Adrenal gland (tissue), 5 donors: ENCODE results near the gene RNASEH1.

Source experiments
- POLR2A ChIP-seq, 2 donors: fragments of 450-650 bp; IDR thresholded peaks; one replicate each; pipeline ENCODE4 v1.6.1; 2017; ENCODE audit warnings: antibody characterized with exemption in 2 of 2, mild to moderate bottlenecking in 2 of 2, moderate library complexity in 1 of 2
- TF ChIP-seq, protein P1 (sequence below), 6 experiments: fragments of 450-650 bp in 4 of 6; fragments of 200-600 bp in 2 of 6; sonication (generic) in 1 of 6; IDR thresholded peaks; 1 replicate in 5 of 6; 2 replicates in 1 of 6; pipeline versions ENCODE4 v1.5.1 to v1.8.0; 2016 to 2021; ENCODE audit warnings: antibody characterized with exemption in 6 of 6, mild to moderate bottlenecking in 2 of 6, moderate library complexity in 1 of 6
- donor health status: DM: no; HTN: no; CAD: no.

DNA sequence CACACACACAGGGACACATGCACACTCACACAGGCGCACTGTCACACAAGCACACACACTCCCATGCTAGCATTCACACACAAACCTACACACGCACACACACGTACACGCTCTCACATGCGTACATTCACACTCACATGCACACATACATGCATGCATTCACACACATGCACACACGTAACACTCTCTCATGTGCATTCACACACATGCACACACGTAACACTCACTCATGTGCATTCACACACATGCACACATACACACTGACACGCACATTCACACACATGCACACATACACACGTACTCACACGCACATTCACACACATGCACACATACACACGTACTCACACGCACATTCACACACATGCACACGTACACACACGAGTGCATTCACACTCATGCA is 55.1 kb downstream of the RNASEH1 start:
- TF ChIP-seq, protein P1, sequence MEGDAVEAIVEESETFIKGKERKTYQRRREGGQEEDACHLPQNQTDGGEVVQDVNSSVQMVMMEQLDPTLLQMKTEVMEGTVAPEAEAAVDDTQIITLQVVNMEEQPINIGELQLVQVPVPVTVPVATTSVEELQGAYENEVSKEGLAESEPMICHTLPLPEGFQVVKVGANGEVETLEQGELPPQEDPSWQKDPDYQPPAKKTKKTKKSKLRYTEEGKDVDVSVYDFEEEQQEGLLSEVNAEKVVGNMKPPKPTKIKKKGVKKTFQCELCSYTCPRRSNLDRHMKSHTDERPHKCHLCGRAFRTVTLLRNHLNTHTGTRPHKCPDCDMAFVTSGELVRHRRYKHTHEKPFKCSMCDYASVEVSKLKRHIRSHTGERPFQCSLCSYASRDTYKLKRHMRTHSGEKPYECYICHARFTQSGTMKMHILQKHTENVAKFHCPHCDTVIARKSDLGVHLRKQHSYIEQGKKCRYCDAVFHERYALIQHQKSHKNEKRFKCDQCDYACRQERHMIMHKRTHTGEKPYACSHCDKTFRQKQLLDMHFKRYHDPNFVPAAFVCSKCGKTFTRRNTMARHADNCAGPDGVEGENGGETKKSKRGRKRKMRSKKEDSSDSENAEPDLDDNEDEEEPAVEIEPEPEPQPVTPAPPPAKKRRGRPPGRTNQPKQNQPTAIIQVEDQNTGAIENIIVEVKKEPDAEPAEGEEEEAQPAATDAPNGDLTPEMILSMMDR (IDR thresholded peaks at IDR 0.05): no peak
- no peak for TF ChIP-seq POLR2A (IDR thresholded peaks at IDR 0.05)
